ENCODE measurements around the gene SRGAP3.

SRGAP3 gene

GRCh38 chr3:9012521-9012920, 236.9 kb downstream of the SRGAP3 start:
- no peak for TF ChIP-seq CTCF (IDR thresholded peaks at IDR 0.05; ENCODE audit: extremely low read depth, missing control alignments)
- no peak for DNase-seq (ENCODE audit: low spot score)

- no peak for DNase-seq (ENCODE audit: low spot score)
- no peak for TF ChIP-seq CTCF (IDR thresholded peaks at IDR 0.05; ENCODE audit: extremely low read depth, missing control alignments)
These were observed 239.4 kb downstream of the SRGAP3 start for GRCh38 chr3:9009976-9010545.

- DNase-seq (ENCODE audit: low spot score), result no peak
- no peak for TF ChIP-seq CTCF (IDR thresholded peaks at IDR 0.05; ENCODE audit: extremely low read depth, missing control alignments)
These were observed 240.7 kb downstream of the SRGAP3 start for GRCh38 chr3:9008550-9009255.

GRCh38 chr3:9007928-9008327, 241.5 kb downstream of the SRGAP3 start:
- DNase-seq (ENCODE audit: low spot score), result no peak
- TF ChIP-seq CTCF (IDR thresholded peaks at IDR 0.05; ENCODE audit: extremely low read depth, missing control alignments), result no peak

- no peak for DNase-seq (ENCODE audit: low spot score)
- TF ChIP-seq CTCF (IDR thresholded peaks at IDR 0.05; ENCODE audit: extremely low read depth, missing control alignments), result no peak
These were observed 242.2 kb downstream of the SRGAP3 start for GRCh38 chr3:9007213-9007612.

GRCh38 chr3:9000041-9000440, 249.4 kb downstream of the SRGAP3 start:
- TF ChIP-seq CTCF (IDR thresholded peaks at IDR 0.05; ENCODE audit: extremely low read depth, missing control alignments), result no peak
- DNase-seq (ENCODE audit: low spot score), result no peak

- no peak for DNase-seq (ENCODE audit: low spot score)
- TF ChIP-seq CTCF (IDR thresholded peaks at IDR 0.05; ENCODE audit: extremely low read depth, missing control alignments), result no peak
These were observed 252.3 kb downstream of the SRGAP3 start for GRCh38 chr3:8997151-8997550.
